ENCODE results near the gene TNRC18. TPM values are rescaled to one million over a fixed set of nuclear protein-coding genes. Genes with fewer than 3 reads are reported as not detected.
A peak's percentile ranks its signal among the peaks of the same experiment; 100 is the strongest.
"Not testable (repeated sequence)": the region's sequence is repeated elsewhere in the genome, so short reads cannot be mapped to it uniquely, and the experiment has no call there.

TNRC18 gene
- total RNA-seq, 4 donors from 2014 or later, result 81.1 to 160 (median 104) TPM

DNA sequence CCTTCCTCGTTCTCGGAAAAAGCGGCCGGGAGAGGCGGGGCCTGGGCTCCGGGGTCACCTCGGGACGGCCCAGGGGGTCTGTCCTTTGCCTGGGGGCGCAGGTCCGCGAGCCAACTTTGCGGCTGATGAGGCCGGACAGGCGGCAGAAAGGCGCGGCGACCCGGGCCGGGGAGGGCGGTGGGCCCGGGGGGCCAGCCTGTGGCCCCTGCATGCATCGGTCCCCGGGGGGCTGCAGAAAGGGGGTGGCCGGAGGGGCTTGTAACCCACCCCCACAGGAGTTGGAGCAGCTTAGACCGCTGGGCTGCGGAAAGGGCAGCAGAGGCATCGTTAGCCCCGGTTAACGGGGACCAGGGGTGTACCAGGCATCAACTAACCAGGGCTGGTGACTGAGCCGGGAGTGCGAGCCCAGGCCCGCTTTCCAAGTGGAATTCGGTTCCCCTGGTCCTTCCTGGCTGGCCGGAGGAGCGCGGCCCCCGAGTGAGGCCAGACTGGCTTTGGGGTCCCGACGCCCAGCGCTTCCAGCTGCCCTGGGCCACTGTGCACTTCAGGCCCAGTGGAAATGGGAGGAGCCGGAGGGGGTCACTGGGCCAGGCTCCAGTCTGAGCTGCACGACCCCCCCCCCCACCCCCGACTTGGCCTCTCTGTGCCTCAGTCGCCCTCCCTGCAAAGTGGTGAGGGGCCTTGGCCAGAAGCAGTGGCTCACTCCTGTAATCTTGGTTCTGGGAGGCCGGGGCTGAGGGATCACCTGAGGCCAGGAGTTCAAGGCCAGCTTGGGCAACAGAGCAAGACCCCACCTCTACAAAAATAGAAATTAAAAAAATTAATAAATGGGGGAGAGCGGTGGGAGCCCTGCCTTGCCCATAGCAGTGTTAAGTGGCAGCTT lies 140.0 kb downstream of the TNRC18 start:
- H3K27ac ChIP-seq, result no peak overlapping the region
- H3K9me3 ChIP-seq, result no peaks in the 10 kb centered on the region
- no peak for DNase-seq (ENCODE audit: low spot score in 2 of 2)
- TF ChIP-seq EP300 (IDR thresholded peaks at IDR 0.05), result no peak
- no peak for TF ChIP-seq POLR2A (IDR thresholded peaks at IDR 0.05)
- TF ChIP-seq, protein P1, sequence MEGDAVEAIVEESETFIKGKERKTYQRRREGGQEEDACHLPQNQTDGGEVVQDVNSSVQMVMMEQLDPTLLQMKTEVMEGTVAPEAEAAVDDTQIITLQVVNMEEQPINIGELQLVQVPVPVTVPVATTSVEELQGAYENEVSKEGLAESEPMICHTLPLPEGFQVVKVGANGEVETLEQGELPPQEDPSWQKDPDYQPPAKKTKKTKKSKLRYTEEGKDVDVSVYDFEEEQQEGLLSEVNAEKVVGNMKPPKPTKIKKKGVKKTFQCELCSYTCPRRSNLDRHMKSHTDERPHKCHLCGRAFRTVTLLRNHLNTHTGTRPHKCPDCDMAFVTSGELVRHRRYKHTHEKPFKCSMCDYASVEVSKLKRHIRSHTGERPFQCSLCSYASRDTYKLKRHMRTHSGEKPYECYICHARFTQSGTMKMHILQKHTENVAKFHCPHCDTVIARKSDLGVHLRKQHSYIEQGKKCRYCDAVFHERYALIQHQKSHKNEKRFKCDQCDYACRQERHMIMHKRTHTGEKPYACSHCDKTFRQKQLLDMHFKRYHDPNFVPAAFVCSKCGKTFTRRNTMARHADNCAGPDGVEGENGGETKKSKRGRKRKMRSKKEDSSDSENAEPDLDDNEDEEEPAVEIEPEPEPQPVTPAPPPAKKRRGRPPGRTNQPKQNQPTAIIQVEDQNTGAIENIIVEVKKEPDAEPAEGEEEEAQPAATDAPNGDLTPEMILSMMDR (IDR thresholded peaks at IDR 0.05), result no peak
- TF ChIP-seq POLR2AphosphoS5 (IDR thresholded peaks at IDR 0.05), result no peak
- H3K4me1 ChIP-seq, result peaks cover 11% of the 10 kb centered on the region
- no peaks in the 10 kb centered on the region for H3K36me3 ChIP-seq
- WGBS, result 86% methylated on average over 2 of the region's 46 CpGs
- peak overlapping the region; percentile 61 for H3K4me3 ChIP-seq
- peaks cover 17% of the 10 kb centered on the region for H3K27me3 ChIP-seq

DNA sequence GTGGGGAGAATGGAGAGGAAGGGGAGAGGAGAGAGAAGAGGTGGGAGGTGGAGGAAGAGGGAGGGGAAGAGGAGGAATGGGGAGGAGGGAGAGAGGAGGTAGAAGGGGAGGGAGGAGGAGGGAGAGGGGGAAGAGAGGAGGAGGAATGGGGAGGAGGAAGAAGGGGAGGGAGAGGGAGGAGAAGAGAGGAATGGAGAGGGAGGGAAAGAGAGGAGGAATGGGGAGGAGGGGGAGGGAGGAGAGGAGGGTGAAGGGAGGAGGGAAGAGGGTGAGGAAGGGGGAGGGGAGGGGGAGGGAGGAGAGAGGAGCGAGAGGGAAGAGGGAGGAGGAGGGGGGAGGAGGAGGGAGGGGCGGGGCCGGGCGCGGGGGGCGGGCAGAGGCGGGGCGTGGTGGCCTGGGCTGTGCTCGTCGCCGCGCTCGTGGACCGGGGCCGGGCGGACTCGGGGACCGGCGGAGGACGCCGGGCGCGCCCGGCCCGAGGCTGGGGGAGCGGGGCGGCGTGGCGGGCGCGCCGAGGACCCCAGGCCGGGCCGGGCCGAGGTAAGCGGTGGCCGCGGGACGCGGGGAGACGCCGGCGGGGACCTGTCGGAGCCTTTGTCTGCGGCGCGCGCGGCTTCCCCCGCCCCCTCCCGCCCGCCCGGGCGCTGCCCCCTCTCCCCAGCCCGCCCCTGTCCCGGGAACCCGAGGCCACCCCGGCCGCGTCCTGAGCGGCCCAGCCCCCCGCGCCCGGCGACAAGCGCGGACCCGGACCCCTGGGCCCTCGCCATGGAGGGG lies 140.9 kb downstream of the TNRC18 start, which contains the start of gene SLC29A4:
TSS of gene SLC29A4 (plus strand) at position 401 of the 774 bp plus-strand sequence. CDS start 4,874 bp downstream, outside the sequence.
- TF ChIP-seq EP300 (IDR thresholded peaks at IDR 0.05) (no peak), POLR2AphosphoS5 (IDR thresholded peaks at IDR 0.05) (no peak), POLR2A (IDR thresholded peaks at IDR 0.05) (no peak)
- TF ChIP-seq, protein P1 (IDR thresholded peaks at IDR 0.05), result no peak
- 0% methylated on average over 5 of the region's 69 CpGs for WGBS

DNA sequence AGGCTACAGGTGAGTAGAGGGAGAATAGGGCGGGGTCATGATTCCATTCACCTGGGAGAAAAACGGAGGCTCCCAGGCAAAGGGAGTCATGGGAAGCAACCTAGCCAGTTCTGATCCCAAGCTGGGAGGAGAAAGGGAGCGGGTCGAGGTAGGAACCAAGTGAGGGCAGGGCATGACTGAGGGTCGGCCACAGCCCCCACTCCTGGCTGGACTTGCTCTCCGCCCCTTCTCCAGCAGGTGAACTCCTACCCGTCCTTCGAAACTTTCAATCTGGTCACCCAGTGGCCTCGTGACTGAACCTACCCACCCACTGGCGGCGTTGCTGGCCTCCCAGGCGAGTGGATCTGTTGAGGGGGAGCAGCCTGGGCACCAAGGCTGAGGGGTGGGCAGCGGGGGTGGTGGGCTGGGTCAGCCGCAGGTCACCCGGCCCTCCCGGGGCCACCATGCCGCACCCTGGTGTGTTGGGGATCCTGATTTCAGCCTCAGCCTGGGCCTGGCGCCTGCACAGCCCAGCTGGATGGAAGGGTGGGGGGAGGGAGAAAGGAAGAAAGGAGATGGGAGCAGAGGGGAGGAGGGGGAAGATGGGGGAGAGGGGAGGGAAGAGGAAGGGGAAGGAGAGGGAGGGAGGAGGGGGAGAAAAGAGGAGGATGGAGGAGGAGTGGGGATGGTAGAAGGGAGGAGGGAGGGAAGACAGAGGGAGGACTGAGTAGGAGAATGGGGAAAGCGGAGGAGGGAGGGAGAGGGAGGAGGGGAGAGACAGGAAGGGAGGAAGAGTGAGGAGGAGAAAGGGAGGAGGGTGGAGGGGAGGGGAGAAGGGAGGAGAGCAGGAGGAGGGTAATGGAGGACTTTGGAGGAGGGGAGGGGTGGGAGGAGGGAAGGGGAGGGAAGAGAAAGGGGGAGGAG lies 141.8 kb downstream of the TNRC18 start:
- H3K4me3 ChIP-seq; H3K27ac ChIP-seq; H3K9me3 ChIP-seq; DNase-seq (ENCODE audit: low spot score in 2 of 2); H3K36me3 ChIP-seq: not testable (repeated sequence)
- 91% methylated on average over 1 of the region's 19 CpGs for WGBS
- Histone ChIP-seq H3K27me3 (peaks cover 17% of the 10 kb centered on the region), H3K4me1 (peaks cover 11% of the 10 kb centered on the region)

More for the DNA sequence above, 140.9 kb downstream of the TNRC18 start, which contains the start of gene SLC29A4:
- no peak for DNase-seq (ENCODE audit: low spot score in 2 of 2)
- Histone ChIP-seq H3K27ac (no peak within 1 kb of the TSS), H3K4me3 (peak within 1 kb of the TSS; percentile 61), H3K4me1 (peaks cover 11% of the 10 kb centered on the region), H3K27me3 (peaks cover 17% of the 10 kb centered on the region), H3K36me3 (no peaks in the 10 kb centered on the region), H3K9me3 (no peaks in the 10 kb centered on the region)

DNA sequence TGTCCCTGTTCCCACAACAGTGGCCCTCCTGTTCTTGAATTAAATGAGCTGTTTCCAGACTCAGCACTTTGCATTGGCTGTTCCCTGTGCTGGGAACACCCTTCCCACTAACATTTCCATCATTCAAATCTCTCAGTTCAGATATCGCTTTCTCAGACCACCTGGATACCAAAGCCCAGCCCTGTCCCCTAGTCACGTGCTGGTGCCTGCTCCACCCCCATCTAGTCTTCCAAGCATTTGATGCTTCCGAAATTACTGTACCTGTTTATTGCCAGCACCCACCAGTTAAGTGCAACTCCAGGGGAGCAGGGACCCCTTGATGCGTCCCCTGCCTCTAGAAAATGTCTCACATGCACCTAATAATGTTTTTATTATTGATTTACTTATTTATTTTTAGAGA lies 143.9 kb downstream of the TNRC18 start:
- H3K36me3 ChIP-seq, result no peaks in the 10 kb centered on the region

More for the DNA sequence above, 143.9 kb downstream of the TNRC18 start:
- H3K27me3 ChIP-seq, result peaks cover 14% of the 10 kb centered on the region
- TF ChIP-seq POLR2A (IDR thresholded peaks at IDR 0.05) (no peak), POLR2AphosphoS5 (IDR thresholded peaks at IDR 0.05) (no peak), EP300 (IDR thresholded peaks at IDR 0.05) (no peak)
- TF ChIP-seq, protein P1 (IDR thresholded peaks at IDR 0.05), result no peak
- peaks cover 11% of the 10 kb centered on the region for H3K4me1 ChIP-seq
- no peak overlapping the region for H3K27ac ChIP-seq
- H3K4me3 ChIP-seq, result no peak overlapping the region
- H3K9me3 ChIP-seq, result no peaks in the 10 kb centered on the region
- WGBS, result 82% methylated on average over 4 of the region's 4 CpGs
- DNase-seq (ENCODE audit: low spot score in 2 of 2), result no peak

All from suprapubic skin (tissue), 4 donors.